Panc1 (cell line): ENCODE data around the gene CPHXL2.

Source experiments
- CTCF ChIP-seq: fragments of 450-650 bp; IDR thresholded peaks from 2 replicates; pipeline ENCODE4 v1.5.1; 2017; ENCODE audit warnings: mild to moderate bottlenecking
- POLR2AphosphoS5 ChIP-seq: IDR thresholded peaks from 2 replicates; pipeline ENCODE4 v1.6.1; 2012; ENCODE audit warnings: mild to moderate bottlenecking, low read depth, low read length, moderate library complexity
- SIN3A ChIP-seq: IDR thresholded peaks from 2 replicates; pipeline ENCODE4 v1.6.1; 2012; ENCODE audit warnings: low read depth, mild to moderate bottlenecking, low read length, moderate library complexity, borderline replicate concordance; ENCODE audit not compliant: insufficient read depth
- TCF7L2 ChIP-seq: IDR thresholded peaks from 2 replicates; pipeline ENCODE4 v1.6.1; 2011; ENCODE audit warnings: mild to moderate bottlenecking, low read depth, low read length, inconsistent platforms

- TF ChIP-seq POLR2AphosphoS5 (peak; percentile 81), SIN3A (peak; percentile 77), CTCF (no peak), TCF7L2 (peak; percentile 87)
These were observed 53.8 kb downstream of the CPHXL2 start, which contains the start of gene ADAT1 for GRCh38 chr16:75622761-75623605.
